Gastrocnemius medialis (tissue), 4 donors: ENCODE results near the gene SMG7. TPM values are rescaled to one million over a fixed set of nuclear protein-coding genes. Genes with fewer than 3 reads are reported as not detected.

ENCODE experiments used
- ATAC-seq, 2 donors: fragments of 150-250 bp; one replicate each; pipeline ENCODE4 v1.9.1; 2016
- DNase-seq, 2 donors: peaks; one replicate each; pipeline ENCODE4 v3.0.0-alpha.2; 2019
- H3K27ac ChIP-seq, 4 donors: fragments of 200-600 bp; sonication (generic); 1 replicate in 1 of 4; 2 replicates in 3 of 4; pipeline ENCODE4 v1.5.1; 2016 to 2018; ENCODE audit warnings: mild to moderate bottlenecking in 2 of 4, moderate library complexity in 1 of 4
- H3K27me3 ChIP-seq, 3 donors: fragments of 200-600 bp; sonication (generic) in 2 of 3; 1 replicate in 1 of 3; 2 replicates in 2 of 3; pipeline versions ENCODE4 v1.5.1 to v1.6.0; 2016 to 2019; ENCODE audit warnings: mild to moderate bottlenecking in 1 of 3, moderate library complexity in 1 of 3
- H3K36me3 ChIP-seq, 2 donors: fragments of 200-600 bp; sonication (generic) in 1 of 2; one replicate each; pipeline ENCODE4 v1.5.1; 2017 to 2018
- H3K4me1 ChIP-seq, 2 donors: fragments of 200-600 bp; sonication (generic) in 1 of 2; one replicate each; pipeline ENCODE4 v1.5.1; 2016 to 2017; ENCODE audit warnings: mild to moderate bottlenecking in 2 of 2
- H3K4me3 ChIP-seq, 4 donors: fragments of 200-600 bp; sonication (generic) in 3 of 4; 1 replicate in 1 of 4; 2 replicates in 3 of 4; pipeline ENCODE4 v1.5.1; 2016 to 2019; ENCODE audit warnings: mild to moderate bottlenecking in 2 of 4
- H3K9me3 ChIP-seq, 3 donors: fragments of 200-600 bp; sonication (generic) in 2 of 3; 1 replicate in 1 of 3; 2 replicates in 2 of 3; pipeline ENCODE4 v1.5.1; 2016 to 2019
- POLR2A ChIP-seq, 2 donors: fragments of 450-650 bp; IDR thresholded peaks; one replicate each; pipeline ENCODE4 v1.6.1; 2017; ENCODE audit warnings: antibody characterized with exemption in 2 of 2, mild to moderate bottlenecking in 2 of 2, moderate library complexity in 2 of 2
- in situ Hi-C, 4 donors: fragments of 200-750 bp; cut with MboI; loops; one replicate each; pipeline versions ENCODE4 v1.15.0 to v1.8.0; 2017; ENCODE audit warnings: low sequenced_read_pairs in 4 of 4
- intact Hi-C: fragments of 100-400 bp; cut with DNase I; formaldehyde crosslinking; loops from one replicate; pipeline ENCODE4 v1.15.1; 2023; ENCODE audit warnings: low total_unique reads
- total RNA-seq, 4 donors: library from RNA; depleted of rRNA; stranded (reverse); fragments of >200 nt; gene quantifications; one replicate each; pipeline versions ENCODE4 v1.1.0 to v1.2.3, GENCODE V29; 2016
- TF ChIP-seq, protein P1 (sequence below), 5 experiments: fragments of 450-650 bp in 3 of 5; fragments of 200-600 bp in 2 of 5; sonication (generic) in 2 of 5; IDR thresholded peaks in 4 of 5; conservative IDR thresholded peaks in 1 of 5; 1 replicate in 4 of 5; 2 replicates in 1 of 5; pipeline ENCODE4 v1.5.1; 2016 to 2019; ENCODE audit warnings: antibody characterized with exemption in 5 of 5, mild to moderate bottlenecking in 3 of 5, moderate library complexity in 3 of 5

SMG7 gene
- total RNA-seq, 4 donors from 2014 or later = 19.2 to 28.7 (median 26.1) TPM

DNA sequence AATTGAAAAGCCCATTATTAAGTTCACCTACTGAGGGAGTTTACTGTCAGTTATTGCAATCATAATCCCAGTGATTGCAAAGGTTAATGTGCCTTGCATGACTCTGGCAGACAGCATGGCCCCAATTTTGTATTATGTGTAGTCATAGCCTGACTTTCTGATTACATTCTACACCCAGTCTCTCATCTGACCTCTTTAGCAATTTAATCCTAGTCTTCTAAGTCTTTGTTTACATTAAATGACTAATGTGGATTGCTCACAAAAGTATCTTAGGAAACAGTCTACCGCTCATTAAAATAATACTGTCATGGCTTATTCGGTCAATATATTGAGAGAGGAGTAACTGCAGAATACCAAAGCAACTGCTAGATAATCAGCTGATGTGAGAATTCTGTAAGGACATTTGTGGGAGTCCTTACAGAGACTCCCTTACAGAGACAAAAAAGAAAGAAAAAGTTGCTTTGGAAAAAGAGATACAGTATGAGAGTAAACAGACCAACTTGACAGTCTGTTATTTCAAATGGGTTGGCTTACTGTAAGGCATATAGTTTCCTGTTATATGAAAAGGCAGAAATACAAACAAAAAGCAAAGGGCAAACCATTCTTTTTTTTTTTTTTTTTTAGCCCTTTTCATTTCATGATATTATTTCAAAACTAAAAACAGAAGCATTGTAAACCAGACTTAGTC, 42.8 kb downstream of the SMG7 start:
- in situ Hi-C loops (no loop called here), intact Hi-C loops (loop anchor here (5.0 kb wide), 1 partner anchor 37 kb away; no protein-coding TSS in a partner anchor)
- H3K4me3 ChIP-seq = no peak overlapping the region
- no peak overlapping the region for H3K27ac ChIP-seq
- DNase-seq (no peak), ATAC-seq (no peak)
- peaks cover 0 to 36% of the 10 kb centered on the region in 2 donors for H3K36me3 ChIP-seq
- H3K4me1 ChIP-seq = peaks cover 0 to 3% of the 10 kb centered on the region in 2 donors
- no peaks in the 10 kb centered on the region for H3K27me3 ChIP-seq
- H3K9me3 ChIP-seq = no peaks in the 10 kb centered on the region
- TF ChIP-seq, protein P1, sequence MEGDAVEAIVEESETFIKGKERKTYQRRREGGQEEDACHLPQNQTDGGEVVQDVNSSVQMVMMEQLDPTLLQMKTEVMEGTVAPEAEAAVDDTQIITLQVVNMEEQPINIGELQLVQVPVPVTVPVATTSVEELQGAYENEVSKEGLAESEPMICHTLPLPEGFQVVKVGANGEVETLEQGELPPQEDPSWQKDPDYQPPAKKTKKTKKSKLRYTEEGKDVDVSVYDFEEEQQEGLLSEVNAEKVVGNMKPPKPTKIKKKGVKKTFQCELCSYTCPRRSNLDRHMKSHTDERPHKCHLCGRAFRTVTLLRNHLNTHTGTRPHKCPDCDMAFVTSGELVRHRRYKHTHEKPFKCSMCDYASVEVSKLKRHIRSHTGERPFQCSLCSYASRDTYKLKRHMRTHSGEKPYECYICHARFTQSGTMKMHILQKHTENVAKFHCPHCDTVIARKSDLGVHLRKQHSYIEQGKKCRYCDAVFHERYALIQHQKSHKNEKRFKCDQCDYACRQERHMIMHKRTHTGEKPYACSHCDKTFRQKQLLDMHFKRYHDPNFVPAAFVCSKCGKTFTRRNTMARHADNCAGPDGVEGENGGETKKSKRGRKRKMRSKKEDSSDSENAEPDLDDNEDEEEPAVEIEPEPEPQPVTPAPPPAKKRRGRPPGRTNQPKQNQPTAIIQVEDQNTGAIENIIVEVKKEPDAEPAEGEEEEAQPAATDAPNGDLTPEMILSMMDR (IDR thresholded peaks at IDR 0.05 in 4 of 5, conservative IDR thresholded peaks at IDR 0.05 in 1 of 5) = no peak

DNA sequence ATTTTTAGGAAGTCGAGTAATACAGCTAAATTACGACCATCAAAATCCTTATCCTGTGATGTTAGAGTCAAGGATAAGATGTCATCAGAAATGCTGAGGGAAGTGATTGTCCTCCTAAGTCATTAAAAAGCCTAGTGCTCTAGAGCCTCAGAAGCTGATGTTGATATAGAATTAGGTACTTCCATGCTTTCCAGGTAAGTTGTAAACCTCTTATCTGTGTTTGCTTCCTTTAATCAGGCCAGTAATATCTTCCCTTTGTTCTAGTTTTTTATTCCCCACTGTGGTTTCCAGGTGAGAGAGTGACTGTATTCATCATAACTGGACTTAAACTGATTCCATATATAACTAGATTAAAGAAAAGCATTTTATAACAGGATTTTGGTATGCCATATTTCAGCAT, 44.4 kb downstream of the SMG7 start:
- Histone ChIP-seq H3K9me3 (no peaks in the 10 kb centered on the region), H3K4me3 (no peak overlapping the region), H3K36me3 (peaks cover 0 to 36% of the 10 kb centered on the region in 2 donors), H3K4me1 (peaks cover 0 to 3% of the 10 kb centered on the region in 2 donors), H3K27ac (no peak overlapping the region), H3K27me3 (no peaks in the 10 kb centered on the region)
- in situ Hi-C loops (no loop called here), intact Hi-C loops (loop anchor here (5.0 kb wide), 1 partner anchor 36 kb away; no protein-coding TSS in a partner anchor)
- DNase-seq = no peak
- TF ChIP-seq, protein P1 (IDR thresholded peaks at IDR 0.05 in 4 of 5, conservative IDR thresholded peaks at IDR 0.05 in 1 of 5) = no peak
- TF ChIP-seq POLR2A (IDR thresholded peaks at IDR 0.05) = no peak
- ATAC-seq = no peak

DNA sequence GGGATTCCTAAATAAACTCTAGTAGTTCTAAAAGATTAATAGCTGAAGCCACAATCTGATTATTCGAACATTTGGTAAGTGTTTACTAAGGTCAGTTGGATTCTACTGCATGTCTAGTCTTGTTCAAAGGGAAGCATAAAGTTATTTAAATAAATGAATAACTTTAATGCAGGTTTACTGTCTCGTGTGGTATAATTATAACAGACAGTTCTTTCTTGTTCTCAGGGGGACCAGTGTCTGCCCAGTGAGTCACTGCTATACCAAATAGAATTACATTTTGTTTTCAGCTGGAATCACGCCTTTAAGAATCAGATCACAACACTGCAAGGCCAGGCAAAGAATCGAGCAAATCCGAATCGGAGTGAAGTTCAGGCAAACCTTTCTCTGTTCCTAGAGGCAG, 45.1 kb downstream of the SMG7 start:
- in situ Hi-C loops = no loop called here
- Histone ChIP-seq H3K4me1 (peaks cover 0 to 3% of the 10 kb centered on the region in 2 donors), H3K36me3 (peaks cover 0 to 36% of the 10 kb centered on the region in 2 donors), H3K4me3 (no peak overlapping the region), H3K27ac (no peak overlapping the region), H3K27me3 (no peaks in the 10 kb centered on the region), H3K9me3 (no peaks in the 10 kb centered on the region)
- DNase-seq (no peak), ATAC-seq (no peak)
- intact Hi-C loops = loop anchor here (5.0 kb wide), 1 partner anchor 35 kb away; no protein-coding TSS in a partner anchor
- TF ChIP-seq, protein P1 (IDR thresholded peaks at IDR 0.05 in 4 of 5, conservative IDR thresholded peaks at IDR 0.05 in 1 of 5) = no peak
- TF ChIP-seq POLR2A (IDR thresholded peaks at IDR 0.05) = no peak

DNA sequence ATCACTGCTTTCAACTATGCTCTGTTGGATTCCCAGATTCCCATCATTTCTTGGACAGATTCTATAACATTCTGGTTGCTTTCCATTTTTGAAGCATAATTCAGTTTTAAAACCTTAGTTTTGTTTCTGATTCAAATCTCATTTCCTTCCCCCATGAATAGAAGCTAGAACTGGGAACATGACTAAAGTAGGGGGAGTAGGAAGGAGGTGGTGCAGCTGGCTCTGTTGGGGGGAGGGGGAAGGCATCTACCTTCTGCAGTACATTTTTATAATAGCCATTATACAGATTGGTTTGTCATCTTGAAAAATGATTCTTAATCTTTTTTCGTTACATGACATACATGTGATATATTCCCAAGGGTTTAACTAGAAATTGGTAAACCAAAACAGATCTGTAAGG, 48.1 kb downstream of the SMG7 start:
- H3K9me3 ChIP-seq = no peaks in the 10 kb centered on the region
- H3K27me3 ChIP-seq = no peaks in the 10 kb centered on the region
- H3K4me1 ChIP-seq = peaks cover 0 to 3% of the 10 kb centered on the region in 2 donors
- ATAC-seq (no peak), DNase-seq (no peak)
- in situ Hi-C loops (no loop called here), intact Hi-C loops (no loop called here)
- peaks cover 0 to 36% of the 10 kb centered on the region in 2 donors for H3K36me3 ChIP-seq
- H3K4me3 ChIP-seq = no peak overlapping the region
- TF ChIP-seq, protein P1 (IDR thresholded peaks at IDR 0.05 in 4 of 5, conservative IDR thresholded peaks at IDR 0.05 in 1 of 5) = no peak
- no peak for TF ChIP-seq POLR2A (IDR thresholded peaks at IDR 0.05)
- H3K27ac ChIP-seq = no peak overlapping the region
